K562 (cell line): Measurements from ENCODE around the gene CENPC.

ENCODE experiments used
- ARNT ChIP-seq, 2 experiments: fragments of 450-650 bp; IDR thresholded peaks; 2 replicates each; pipeline ENCODE4 v1.6.1; 2016; ENCODE audit warnings: mild to moderate bottlenecking in 1 of 2
- CHCHD3 ChIP-seq: fragments of 250-450 bp; sonication (Bioruptor Pico); IDR thresholded peaks from 2 replicates; pipeline ENCODE4 v2.1.2; 2022; ENCODE audit warnings: mild to moderate bottlenecking
- CLOCK ChIP-seq: fragments of 250-450 bp; sonication (Bioruptor Pico); IDR thresholded peaks from 2 replicates; pipeline ENCODE4 v1.4.0; 2020; ENCODE audit warnings: mild to moderate bottlenecking, moderate library complexity, borderline replicate concordance
- CSDE1 ChIP-seq, 2 experiments: fragments of 450-650 bp; IDR thresholded peaks; 2 replicates each; pipeline ENCODE4 v1.6.1; 2016; ENCODE audit warnings: mild to moderate bottlenecking in 1 of 2
- EP300 ChIP-seq: IDR thresholded peaks from 2 replicates; pipeline ENCODE4 v1.6.1; 2012; ENCODE audit warnings: low read length, improper control_type of control experiment
- IRF9 ChIP-seq: fragments of 450-650 bp; IDR thresholded peaks from 2 replicates; pipeline ENCODE4 v1.6.1; 2016; ENCODE audit warnings: missing biosample characterization, missing genetic modification characterization
- JUN ChIP-seq, 2 experiments: sonication (generic) in 1 of 2; formaldehyde crosslinking in 1 of 2; IDR thresholded peaks; 2 replicates each; pipeline versions ENCODE4 v1.6.1 to v1.8.0; 2012 to 2022; ENCODE audit warnings: borderline replicate concordance in 2 of 2, mild to moderate bottlenecking in 2 of 2, improper control_type of control experiment in 1 of 2, low read depth in 1 of 2, low read length in 1 of 2, missing genetic modification reagents in 1 of 2
- MEF2D ChIP-seq: conservative IDR thresholded peaks from 2 replicates; pipeline ENCODE4 v1.6.1; 2016; ENCODE audit warnings: low read depth, missing genetic modification characterization, missing compliant biosample characterization
- TOE1 ChIP-seq, 2 experiments: fragments of 450-650 bp in 1 of 2; sonication (generic) in 1 of 2; formaldehyde crosslinking in 1 of 2; IDR thresholded peaks; 2 replicates each; pipeline versions ENCODE4 v1.7.1 to v1.8.0; 2016 to 2022; ENCODE audit warnings: borderline replicate concordance in 2 of 2, mild to moderate bottlenecking in 2 of 2, antibody characterized with exemption in 1 of 2, inconsistent platforms in 1 of 2, low read depth in 1 of 2, missing genetic modification reagents in 1 of 2, moderate library complexity in 1 of 2
- ZFP1 ChIP-seq: fragments of 450-650 bp; formaldehyde crosslinking; IDR thresholded peaks from 2 replicates; pipeline ENCODE4 v1.4.0; 2020; ENCODE audit warnings: mild to moderate bottlenecking, mixed read lengths
- ZFP36 ChIP-seq: fragments of 150-350 bp; IDR thresholded peaks from 2 replicates; pipeline ENCODE4 v1.6.1; 2018; ENCODE audit warnings: low read length, low read depth; ENCODE audit not compliant: partially characterized antibody
- ZNF707 ChIP-seq: fragments of 250-450 bp; sonication (Bioruptor Pico); conservative IDR thresholded peaks from 2 replicates; pipeline ENCODE4 v1.8.0; 2022; ENCODE audit warnings: inconsistent platforms, mild to moderate bottlenecking, moderate library complexity

- TF ChIP-seq ZNF707 (CRISPR knock-in tag) (no peak), CSDE1 (IDR thresholded peaks at IDR 0.05) (peak in 1 of 2 experiments; percentile 52; a peak in 1 of 4 replicates), ZFP1 (CRISPR knock-in tag) (no peak), JUN (IDR thresholded peaks at IDR 0.05; ENCODE audit: borderline replicate concordance, low read depth, low read length) (0 out of 2 replicates have a peak, but pooled peaks have one; percentile 28), JUN (CRISPR knock-in tag; IDR thresholded peaks at IDR 0.05; ENCODE audit: borderline replicate concordance) (no peak), EP300 (no peak), IRF9 (tag) (no peak), TOE1 (IDR thresholded peaks at IDR 0.05; ENCODE audit: borderline replicate concordance) (no peak), TOE1 (CRISPR knock-in tag; IDR thresholded peaks at IDR 0.05; ENCODE audit: borderline replicate concordance, low read depth) (no peak), ARNT (IDR thresholded peaks at IDR 0.05) (no peak), ZFP36 (no peak), CHCHD3 (CRISPR knock-in tag) (no peak), CLOCK (no peak), MEF2D (tag) (no peak)
Measured at GRCh38 chr4:67568820-67569219, 23.5 kb upstream of the CENPC start.
